HG03521 (cell line): Measurements from ENCODE around the gene MPIG6B.
A peak's percentile ranks its signal among the peaks of the same experiment; 100 is the strongest.

Experiments
- ATAC-seq: cut with Tn5 transposase; IDR thresholded peaks from one replicate; pipeline ENCODE4 v1.9.1; 2021; ENCODE audit warnings: mild to moderate bottlenecking, moderate library complexity; ENCODE audit not compliant: unreplicated experiment

Gene MPIG6B

GRCh38 chr6:31736768-31737314 is 13.7 kb downstream of the MPIG6B start:
- ATAC-seq = no peak

DNA sequence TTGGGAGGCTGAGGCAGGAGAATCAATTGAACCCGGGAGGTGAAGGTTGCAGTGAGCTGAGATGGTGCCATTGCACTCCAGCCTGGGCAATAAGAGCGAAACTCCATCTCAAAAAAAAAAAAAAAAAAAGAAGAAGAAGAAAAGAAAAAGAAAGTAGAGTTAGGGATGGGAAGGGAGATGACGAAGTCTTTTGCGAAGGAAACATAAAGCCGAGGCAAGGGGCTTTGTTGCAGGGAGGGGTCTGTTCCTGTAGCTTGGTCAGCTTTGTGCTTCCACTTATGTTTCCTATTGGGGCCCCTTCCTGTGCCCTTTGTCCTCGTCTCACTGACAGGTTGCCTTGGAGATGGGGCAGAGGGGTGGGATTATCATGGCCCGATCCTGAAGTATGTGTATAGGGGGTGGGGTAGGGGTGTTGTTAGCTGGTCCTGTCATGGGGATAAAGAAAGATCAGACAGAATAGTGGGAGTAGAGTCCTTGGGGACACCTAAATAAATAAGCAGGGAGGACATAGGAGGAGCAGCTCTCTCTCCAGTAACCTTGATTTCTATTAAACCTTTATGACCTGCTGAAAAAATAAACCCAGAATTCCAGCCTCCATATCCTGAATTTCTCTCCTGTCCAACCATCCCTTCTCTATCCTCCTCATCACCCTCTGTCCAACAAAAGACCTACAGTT is 14.3 kb downstream of the MPIG6B start:
- no peak for ATAC-seq

GRCh38 chr6:31737991-31738979 is 15.1 kb downstream of the MPIG6B start:
- no peak for ATAC-seq

DNA sequence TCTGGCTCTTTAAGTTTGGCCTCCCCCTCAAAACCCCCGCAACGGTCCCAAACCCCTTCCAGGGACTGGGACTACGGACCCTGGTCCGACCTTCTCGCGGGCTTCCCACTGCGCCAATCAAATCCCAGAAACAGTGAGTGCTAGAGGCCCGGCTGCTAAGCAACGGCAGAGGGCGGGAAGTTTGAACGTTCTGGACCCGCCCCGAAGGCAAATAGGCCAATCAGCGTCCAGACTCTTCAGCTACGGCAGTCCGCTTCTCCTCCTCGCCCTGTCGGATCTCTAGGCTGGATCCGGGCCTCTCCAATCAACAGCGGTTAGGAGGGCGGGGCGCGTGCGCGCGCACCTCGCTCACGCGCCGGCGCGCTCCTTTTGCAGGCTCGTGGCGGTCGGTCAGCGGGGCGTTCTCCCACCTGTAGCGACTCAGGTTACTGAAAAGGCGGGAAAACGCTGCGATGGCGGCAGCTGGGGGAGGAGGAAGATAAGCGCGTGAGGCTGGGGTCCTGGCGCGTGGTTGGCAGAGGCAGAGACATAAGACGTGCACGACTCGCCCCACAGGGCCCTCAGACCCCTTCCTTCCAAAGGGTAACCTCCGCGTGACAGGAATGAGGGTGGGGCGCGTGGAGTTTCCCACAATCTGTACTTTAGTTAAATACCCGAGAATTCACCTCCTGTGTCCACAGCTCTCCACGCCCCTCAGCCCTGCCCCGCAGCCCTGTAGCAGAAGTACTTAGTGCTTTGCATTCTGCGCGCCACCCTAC is 16.6 kb downstream of the MPIG6B start, which contains the start of gene MSH5:
Gene MSH5, plus strand, starts transcription at position 367 of the 758 bp plus-strand sequence. CDS start 462 bp downstream, outside the sequence.
- ATAC-seq = peak; percentile 77

GRCh38 chr6:31740397-31741223 is 17.4 kb downstream of the MPIG6B start:
- no peak for ATAC-seq

- ATAC-seq = no peak
These were observed 18.6 kb downstream of the MPIG6B start for GRCh38 chr6:31741815-31742214.

- ATAC-seq = no peak
These were observed 19.7 kb downstream of the MPIG6B start for GRCh38 chr6:31742894-31743293.

DNA sequence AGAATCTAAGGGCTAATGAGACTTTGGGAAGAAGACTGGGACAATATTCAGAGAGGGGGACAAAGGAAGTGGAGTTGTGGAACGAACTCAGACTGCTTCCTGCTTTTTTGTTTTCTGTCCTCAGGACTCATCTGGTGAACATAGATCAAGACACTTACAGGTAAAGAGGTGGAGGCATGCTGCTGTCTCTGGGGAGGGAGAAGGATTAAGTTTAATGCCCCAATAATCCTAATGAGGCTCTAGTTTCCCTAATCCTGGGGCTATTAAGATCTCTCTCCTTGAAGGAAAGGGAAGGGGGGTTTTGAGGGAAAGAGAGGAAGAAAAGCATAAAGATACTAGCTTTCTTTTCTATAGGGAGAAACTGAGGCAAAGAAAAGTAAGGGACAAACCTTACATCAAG is 21.2 kb downstream of the MPIG6B start:
- no peak for ATAC-seq

DNA sequence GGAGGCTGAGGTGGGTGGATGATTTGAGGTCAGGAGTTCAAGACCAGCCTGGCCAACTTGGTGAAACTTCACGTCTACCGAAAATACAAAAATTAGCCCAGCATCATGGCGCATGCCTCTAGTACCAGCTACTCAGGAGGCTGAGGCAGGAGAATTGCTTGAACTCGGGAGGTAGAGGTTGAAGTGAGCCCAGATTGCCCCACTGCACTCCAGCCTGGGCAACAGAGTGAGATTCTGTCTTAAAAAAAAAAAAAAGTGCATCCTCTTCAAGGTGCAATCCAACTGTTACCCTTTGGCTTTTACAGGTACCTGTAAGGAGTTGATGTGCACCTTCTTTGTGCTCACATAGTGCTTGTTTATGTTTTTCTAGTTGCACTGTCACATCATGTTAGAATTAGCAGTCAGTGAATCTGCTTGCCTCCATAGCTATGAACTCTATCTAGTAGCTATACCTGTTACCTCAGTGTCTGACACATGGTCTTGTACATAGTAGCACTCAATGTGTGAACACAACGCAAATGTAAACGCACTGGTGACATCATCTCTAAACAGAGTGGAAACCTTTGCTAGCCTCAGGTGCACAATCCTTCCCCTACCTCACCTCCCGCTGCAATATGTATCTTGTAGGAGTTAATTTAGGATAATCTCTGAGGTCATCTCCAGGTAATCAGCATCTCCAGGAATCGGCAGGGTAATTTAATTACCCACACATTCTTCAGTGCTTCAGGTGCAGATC is 26.3 kb downstream of the MPIG6B start:
- ATAC-seq = no peak

GRCh38 chr6:31750411-31751022 is 27.3 kb downstream of the MPIG6B start:
- no peak for ATAC-seq

DNA sequence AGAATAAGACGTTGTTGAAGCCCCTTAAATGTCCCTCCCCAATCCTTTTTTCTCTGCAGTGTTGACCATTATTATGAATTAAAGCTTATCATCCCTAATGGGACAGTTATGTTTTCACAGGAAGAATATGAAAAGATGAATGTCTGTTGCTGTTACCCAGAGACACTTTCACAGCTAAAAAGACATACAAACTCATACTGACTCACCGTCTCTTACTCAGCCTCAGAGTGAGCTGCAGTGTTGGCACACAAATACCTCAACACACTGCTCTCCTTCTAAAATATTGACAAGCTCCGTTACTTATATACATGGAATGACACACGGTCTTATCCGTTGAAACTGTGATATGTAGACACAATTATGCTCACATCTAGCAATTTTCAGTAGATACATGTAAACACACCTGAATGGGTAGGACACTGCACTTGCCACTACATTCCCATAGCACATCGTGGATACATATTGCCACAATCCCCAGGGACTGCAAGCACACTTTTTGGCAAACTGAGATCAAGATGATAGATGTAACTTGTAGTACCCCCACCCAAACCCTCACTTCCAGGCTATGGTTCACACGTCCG is 29.7 kb downstream of the MPIG6B start:
- ATAC-seq = no peak

- ATAC-seq = no peak
These were observed 35.1 kb downstream of the MPIG6B start for GRCh38 chr6:31758281-31758680.

GRCh38 chr6:31760790-31761189 is 37.6 kb downstream of the MPIG6B start:
- ATAC-seq = no peak

- no peak for ATAC-seq
These were observed 38.2 kb downstream of the MPIG6B start for GRCh38 chr6:31761343-31761742.

GRCh38 chr6:31762356-31762755 is 39.2 kb downstream of the MPIG6B start, which contains the start of gene SAPCD1:
SAPCD1 (plus strand) TSS chr6:31762656; CDS start chr6:31763055, 399 bp downstream.
- ATAC-seq = no peak

DNA sequence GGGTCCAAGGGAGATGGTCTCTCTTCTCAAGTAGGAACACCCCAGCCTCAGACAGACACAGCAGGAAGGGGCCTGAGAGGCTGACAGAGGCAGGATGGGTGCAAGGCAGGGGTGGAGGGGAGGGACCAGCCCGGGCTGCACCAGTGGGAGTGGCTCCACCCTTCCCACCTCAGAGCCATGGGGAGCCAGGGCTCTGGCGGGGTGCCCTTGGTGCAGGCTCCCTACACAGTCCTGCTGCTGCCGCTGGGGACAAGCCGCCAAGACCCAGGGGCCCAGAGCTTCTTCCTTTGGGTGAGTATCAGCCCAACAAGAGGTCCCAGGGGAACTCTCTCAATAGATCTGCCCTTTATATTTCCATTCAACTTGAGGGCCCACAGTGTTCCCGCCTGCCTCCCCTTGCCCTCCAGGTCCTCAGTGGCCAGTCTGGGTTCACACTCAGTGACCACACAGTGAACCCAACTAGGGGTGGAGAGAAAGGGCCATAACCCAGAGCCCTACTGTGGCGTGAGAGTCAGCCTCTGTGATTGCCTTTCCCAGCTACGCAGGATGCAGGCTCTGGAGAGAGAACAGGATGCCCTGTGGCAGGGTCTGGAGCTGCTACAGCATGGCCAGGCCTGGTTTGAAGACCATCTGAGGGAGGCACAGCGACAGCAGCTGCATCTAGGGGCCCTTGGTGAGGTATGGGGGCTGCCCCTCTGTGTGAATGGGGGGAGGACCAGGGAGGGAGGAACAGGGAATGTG is 39.9 kb downstream of the MPIG6B start:
- ATAC-seq = no peak

GRCh38 chr6:31763619-31763940 is 40.4 kb downstream of the MPIG6B start:
- no peak for ATAC-seq

- ATAC-seq = no peak
These were observed 41.0 kb downstream of the MPIG6B start for GRCh38 chr6:31764198-31764597.
